MM.1S (cell line): Measurements from ENCODE around the gene PDE6A.

Experiments used
- DNase-seq: peaks from one replicate; pipeline ENCODE4 v3.0.0-alpha.2; 2015
- H2AFZ ChIP-seq: fragments of 300-600 bp; sonication (generic); 2 replicates; pipeline ENCODE4 v1.6.0; 2016; ENCODE audit warnings: antibody characterized with exemption, low read length
- H3F3A ChIP-seq: fragments of 300-600 bp; sonication (generic); 2 replicates; pipeline ENCODE4 v1.6.1; 2016; ENCODE audit warnings: mild to moderate bottlenecking, antibody characterized with exemption, low read length, moderate library complexity, mixed read lengths; ENCODE audit not compliant: insufficient read depth
- H3K27ac ChIP-seq: fragments of 300-600 bp; sonication (generic); 2 replicates; pipeline ENCODE4 v1.5.1; 2016; ENCODE audit warnings: mild to moderate bottlenecking, low read length
- H3K27me3 ChIP-seq: fragments of 300-600 bp; sonication (generic); replicated peaks from 2 replicates; pipeline ENCODE4 v1.6.0; 2016; ENCODE audit warnings: low read length; ENCODE audit not compliant: insufficient read depth
- H3K36me3 ChIP-seq: fragments of 300-600 bp; sonication (generic); replicated peaks from 2 replicates; pipeline ENCODE4 v1.6.1; 2016; ENCODE audit warnings: mild to moderate bottlenecking, low read length, mixed read lengths; ENCODE audit not compliant: insufficient read depth
- H3K4me1 ChIP-seq: fragments of 300-600 bp; sonication (generic); 2 replicates; pipeline ENCODE4 v1.6.1; 2016; ENCODE audit warnings: low read length, mixed read lengths
- H3K4me2 ChIP-seq: fragments of 300-600 bp; sonication (generic); 2 replicates; pipeline ENCODE4 v1.6.0; 2016; ENCODE audit warnings: low read depth, low read length
- H3K4me3 ChIP-seq: fragments of 300-600 bp; sonication (generic); 2 replicates; pipeline ENCODE4 v1.5.1; 2016; ENCODE audit warnings: low read length, mixed read lengths
- H3K79me2 ChIP-seq: fragments of 300-600 bp; sonication (generic); 2 replicates; pipeline ENCODE4 v1.6.1; 2016; ENCODE audit warnings: mixed run types, low read length, mixed read lengths
- H3K9ac ChIP-seq: fragments of 300-600 bp; sonication (generic); 2 replicates; pipeline ENCODE4 v1.6.1; 2016; ENCODE audit warnings: low read length, mixed read lengths
- H3K9me2 ChIP-seq: fragments of 300-600 bp; sonication (generic); replicated peaks from 2 replicates; pipeline ENCODE4 v1.6.1; 2016; ENCODE audit warnings: mild to moderate bottlenecking, low read length, mixed read lengths; ENCODE audit not compliant: insufficient read depth
- H3K9me3 ChIP-seq: fragments of 300-600 bp; sonication (generic); replicated peaks from 2 replicates; pipeline ENCODE4 v1.6.1; 2016; ENCODE audit warnings: mild to moderate bottlenecking, low read length, mixed read lengths; ENCODE audit not compliant: insufficient read depth
- H4K20me1 ChIP-seq: fragments of 300-600 bp; sonication (generic); 2 replicates; pipeline ENCODE4 v1.6.1; 2016; ENCODE audit warnings: mild to moderate bottlenecking, low read length, moderate library complexity, mixed read lengths; ENCODE audit not compliant: insufficient read depth
- CTCF ChIP-seq: fragments of 300-600 bp; sonication (generic); IDR thresholded peaks from 2 replicates; pipeline ENCODE4 v1.5.1; 2016; ENCODE audit warnings: antibody characterized with exemption, low read length, mixed read lengths
- EZH2 ChIP-seq: fragments of 300-600 bp; sonication (generic); optimal IDR thresholded peaks from 2 replicates; pipeline ENCODE3; 2017; ENCODE audit warnings: low read depth, mild to moderate bottlenecking, antibody characterized with exemption, low read length, mixed read lengths
- EZH2phosphoT487 ChIP-seq: fragments of 300-600 bp; sonication (generic); IDR thresholded peaks from 2 replicates; pipeline ENCODE4 v1.6.1; 2018; ENCODE audit warnings: antibody characterized with exemption, low read length

Gene PDE6A

GRCh38 chr5:149953436-149954121 lies 9.0 kb upstream of the PDE6A start:
- Histone ChIP-seq H3K36me3 (no peaks in the 10 kb centered on the region), H3F3A (no peaks in the 10 kb centered on the region), H3K4me2 (no peak overlapping the region), H2AFZ (no peak overlapping the region), H3K4me3 (no peak overlapping the region), H3K9me3 (no peaks in the 10 kb centered on the region), H3K9ac (no peak overlapping the region), H3K27ac (no peak overlapping the region), H3K4me1 (no peaks in the 10 kb centered on the region), H4K20me1 (no peaks in the 10 kb centered on the region), H3K79me2 (no peaks in the 10 kb centered on the region), H3K27me3 (no peaks in the 10 kb centered on the region), H3K9me2 (no peaks in the 10 kb centered on the region)
- TF ChIP-seq CTCF (no peak), EZH2phosphoT487 (no peak), EZH2 (no peak)
- no peak for DNase-seq

- no peak overlapping the region for H3K4me2 ChIP-seq
- no peak for DNase-seq
- H3K4me1 ChIP-seq, result no peaks in the 10 kb centered on the region
- no peak overlapping the region for H3K27ac ChIP-seq
- no peaks in the 10 kb centered on the region for H3F3A ChIP-seq
- no peaks in the 10 kb centered on the region for H3K27me3 ChIP-seq
- no peaks in the 10 kb centered on the region for H4K20me1 ChIP-seq
- H3K9me3 ChIP-seq, result no peaks in the 10 kb centered on the region
- no peaks in the 10 kb centered on the region for H3K36me3 ChIP-seq
- no peaks in the 10 kb centered on the region for H3K79me2 ChIP-seq
- H2AFZ ChIP-seq, result no peak overlapping the region
- H3K9me2 ChIP-seq, result no peaks in the 10 kb centered on the region
- H3K4me3 ChIP-seq, result no peak overlapping the region
- TF ChIP-seq EZH2phosphoT487 (no peak), CTCF (no peak; the same call in 1 of the 2 replicates), EZH2 (no peak)
- H3K9ac ChIP-seq, result no peak overlapping the region
Measured at GRCh38 chr5:149951138-149951749, 6.7 kb upstream of the PDE6A start.

- Histone ChIP-seq H3K9me2 (no peaks in the 10 kb centered on the region), H3K4me3 (no peak overlapping the region), H3K4me2 (no peak overlapping the region), H3K27ac (no peak overlapping the region), H3K79me2 (no peaks in the 10 kb centered on the region), H2AFZ (no peak overlapping the region), H3K4me1 (no peaks in the 10 kb centered on the region), H4K20me1 (no peaks in the 10 kb centered on the region), H3K36me3 (no peaks in the 10 kb centered on the region), H3F3A (no peaks in the 10 kb centered on the region), H3K9me3 (no peaks in the 10 kb centered on the region), H3K9ac (no peak overlapping the region), H3K27me3 (no peaks in the 10 kb centered on the region)
- DNase-seq, result no peak
- TF ChIP-seq CTCF, result no peak
- no peak for TF ChIP-seq EZH2
- TF ChIP-seq EZH2phosphoT487, result no peak
Measured at GRCh38 chr5:149948993-149949392, 4.4 kb upstream of the PDE6A start.
